ENCODE results near the gene DBX1. TPM values are rescaled to one million over a fixed set of nuclear protein-coding genes. Genes with fewer than 3 reads are reported as not detected.

The DBX1 gene
- total and polyA plus RNA-seq, 2 experiments from 2014 or later, result not detected

GRCh38 chr11:20113149-20113438 lies 47.2 kb downstream of the DBX1 start:
- no peaks in the 10 kb centered on the region for H3K27me3 ChIP-seq (ENCODE audit: insufficient read depth)
- DNase-seq (ENCODE audit: low spot score) (no peak), ATAC-seq (no peak)
- H3F3A ChIP-seq (replicated peaks; ENCODE audit: low read depth), result no peaks in the 10 kb centered on the region
- H3K36me3 Mint-ChIP-seq (ENCODE audit: low read depth), result peaks cover 86% of the 10 kb centered on the region
- TF ChIP-seq, protein P1, sequence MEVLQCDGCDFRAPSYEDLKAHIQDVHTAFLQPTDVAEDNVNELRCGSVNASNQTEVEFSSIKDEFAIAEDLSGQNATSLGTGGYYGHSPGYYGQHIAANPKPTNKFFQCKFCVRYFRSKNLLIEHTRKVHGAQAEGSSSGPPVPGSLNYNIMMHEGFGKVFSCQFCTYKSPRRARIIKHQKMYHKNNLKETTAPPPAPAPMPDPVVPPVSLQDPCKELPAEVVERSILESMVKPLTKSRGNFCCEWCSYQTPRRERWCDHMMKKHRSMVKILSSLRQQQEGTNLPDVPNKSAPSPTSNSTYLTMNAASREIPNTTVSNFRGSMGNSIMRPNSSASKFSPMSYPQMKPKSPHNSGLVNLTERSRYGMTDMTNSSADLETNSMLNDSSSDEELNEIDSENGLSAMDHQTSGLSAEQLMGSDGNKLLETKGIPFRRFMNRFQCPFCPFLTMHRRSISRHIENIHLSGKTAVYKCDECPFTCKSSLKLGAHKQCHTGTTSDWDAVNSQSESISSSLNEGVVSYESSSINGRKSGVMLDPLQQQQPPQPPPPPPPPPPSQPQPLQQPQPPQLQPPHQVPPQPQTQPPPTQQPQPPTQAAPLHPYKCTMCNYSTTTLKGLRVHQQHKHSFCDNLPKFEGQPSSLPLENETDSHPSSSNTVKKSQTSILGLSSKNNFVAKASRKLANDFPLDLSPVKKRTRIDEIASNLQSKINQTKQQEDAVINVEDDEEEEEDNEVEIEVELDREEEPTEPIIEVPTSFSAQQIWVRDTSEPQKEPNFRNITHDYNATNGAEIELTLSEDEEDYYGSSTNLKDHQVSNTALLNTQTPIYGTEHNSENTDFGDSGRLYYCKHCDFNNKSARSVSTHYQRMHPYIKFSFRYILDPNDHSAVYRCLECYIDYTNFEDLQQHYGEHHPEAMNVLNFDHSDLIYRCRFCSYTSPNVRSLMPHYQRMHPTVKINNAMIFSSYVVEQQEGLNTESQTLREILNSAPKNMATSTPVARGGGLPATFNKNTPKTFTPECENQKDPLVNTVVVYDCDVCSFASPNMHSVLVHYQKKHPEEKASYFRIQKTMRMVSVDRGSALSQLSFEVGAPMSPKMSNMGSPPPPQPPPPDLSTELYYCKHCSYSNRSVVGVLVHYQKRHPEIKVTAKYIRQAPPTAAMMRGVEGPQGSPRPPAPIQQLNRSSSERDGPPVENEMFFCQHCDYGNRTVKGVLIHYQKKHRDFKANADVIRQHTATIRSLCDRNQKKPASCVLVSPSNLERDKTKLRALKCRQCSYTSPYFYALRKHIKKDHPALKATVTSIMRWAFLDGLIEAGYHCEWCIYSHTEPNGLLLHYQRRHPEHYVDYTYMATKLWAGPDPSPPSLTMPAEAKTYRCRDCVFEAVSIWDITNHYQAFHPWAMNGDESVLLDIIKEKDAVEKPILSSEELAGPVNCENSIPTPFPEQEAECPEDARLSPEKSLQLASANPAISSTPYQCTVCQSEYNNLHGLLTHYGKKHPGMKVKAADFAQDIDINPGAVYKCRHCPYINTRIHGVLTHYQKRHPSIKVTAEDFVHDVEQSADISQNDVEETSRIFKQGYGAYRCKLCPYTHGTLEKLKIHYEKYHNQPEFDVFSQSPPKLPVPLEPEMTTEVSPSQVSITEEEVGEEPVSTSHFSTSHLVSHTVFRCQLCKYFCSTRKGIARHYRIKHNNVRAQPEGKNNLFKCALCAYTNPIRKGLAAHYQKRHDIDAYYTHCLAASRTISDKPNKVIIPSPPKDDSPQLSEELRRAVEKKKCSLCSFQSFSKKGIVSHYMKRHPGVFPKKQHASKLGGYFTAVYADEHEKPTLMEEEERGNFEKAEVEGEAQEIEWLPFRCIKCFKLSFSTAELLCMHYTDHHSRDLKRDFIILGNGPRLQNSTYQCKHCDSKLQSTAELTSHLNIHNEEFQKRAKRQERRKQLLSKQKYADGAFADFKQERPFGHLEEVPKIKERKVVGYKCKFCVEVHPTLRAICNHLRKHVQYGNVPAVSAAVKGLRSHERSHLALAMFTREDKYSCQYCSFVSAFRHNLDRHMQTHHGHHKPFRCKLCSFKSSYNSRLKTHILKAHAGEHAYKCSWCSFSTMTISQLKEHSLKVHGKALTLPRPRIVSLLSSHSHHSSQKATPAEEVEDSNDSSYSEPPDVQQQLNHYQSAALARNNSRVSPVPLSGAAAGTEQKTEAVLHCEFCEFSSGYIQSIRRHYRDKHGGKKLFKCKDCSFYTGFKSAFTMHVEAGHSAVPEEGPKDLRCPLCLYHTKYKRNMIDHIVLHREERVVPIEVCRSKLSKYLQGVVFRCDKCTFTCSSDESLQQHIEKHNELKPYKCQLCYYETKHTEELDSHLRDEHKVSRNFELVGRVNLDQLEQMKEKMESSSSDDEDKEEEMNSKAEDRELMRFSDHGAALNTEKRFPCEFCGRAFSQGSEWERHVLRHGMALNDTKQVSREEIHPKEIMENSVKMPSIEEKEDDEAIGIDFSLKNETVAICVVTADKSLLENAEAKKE (CRISPR knock-in tag; IDR thresholded peaks at IDR 0.05), result no peak
- no peak for TF ChIP-seq ZNF331 (CRISPR knock-in tag; IDR thresholded peaks at IDR 0.05; ENCODE audit: low read depth)
- TF ChIP-seq EZH2 (IDR thresholded peaks at IDR 0.05; ENCODE audit: low read depth, unreplicated experiment), result no peak
- no peak for TF ChIP-seq NANOG (IDR thresholded peaks at IDR 0.05; ENCODE audit: borderline replicate concordance)
- no peak for TF ChIP-seq POLR2AphosphoS5 (IDR thresholded peaks at IDR 0.05; ENCODE audit: low read depth)
- no peak for TF ChIP-seq REST (IDR thresholded peaks at IDR 0.05; ENCODE audit: unreplicated experiment)
- TF ChIP-seq STAT1 (IDR thresholded peaks at IDR 0.05; ENCODE audit: unreplicated experiment), result no peak
- TF ChIP-seq ZNF114 (CRISPR knock-in tag; IDR thresholded peaks at IDR 0.05), result no peak
- TF ChIP-seq, protein P2, sequence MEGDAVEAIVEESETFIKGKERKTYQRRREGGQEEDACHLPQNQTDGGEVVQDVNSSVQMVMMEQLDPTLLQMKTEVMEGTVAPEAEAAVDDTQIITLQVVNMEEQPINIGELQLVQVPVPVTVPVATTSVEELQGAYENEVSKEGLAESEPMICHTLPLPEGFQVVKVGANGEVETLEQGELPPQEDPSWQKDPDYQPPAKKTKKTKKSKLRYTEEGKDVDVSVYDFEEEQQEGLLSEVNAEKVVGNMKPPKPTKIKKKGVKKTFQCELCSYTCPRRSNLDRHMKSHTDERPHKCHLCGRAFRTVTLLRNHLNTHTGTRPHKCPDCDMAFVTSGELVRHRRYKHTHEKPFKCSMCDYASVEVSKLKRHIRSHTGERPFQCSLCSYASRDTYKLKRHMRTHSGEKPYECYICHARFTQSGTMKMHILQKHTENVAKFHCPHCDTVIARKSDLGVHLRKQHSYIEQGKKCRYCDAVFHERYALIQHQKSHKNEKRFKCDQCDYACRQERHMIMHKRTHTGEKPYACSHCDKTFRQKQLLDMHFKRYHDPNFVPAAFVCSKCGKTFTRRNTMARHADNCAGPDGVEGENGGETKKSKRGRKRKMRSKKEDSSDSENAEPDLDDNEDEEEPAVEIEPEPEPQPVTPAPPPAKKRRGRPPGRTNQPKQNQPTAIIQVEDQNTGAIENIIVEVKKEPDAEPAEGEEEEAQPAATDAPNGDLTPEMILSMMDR (conservative IDR thresholded peaks at IDR 0.05; ENCODE audit: low read depth in 2 of 2), result no peak
- TF ChIP-seq EZH2phosphoT487 (IDR thresholded peaks at IDR 0.05; ENCODE audit: unreplicated experiment), result no peak
- TF ChIP-seq CREB1 (CRISPR knock-in tag; IDR thresholded peaks at IDR 0.05; ENCODE audit: low read depth), result no peak
- no peak for TF ChIP-seq JUNB (IDR thresholded peaks at IDR 0.05; ENCODE audit: unreplicated experiment)
- TF ChIP-seq ETS1 (IDR thresholded peaks at IDR 0.05), result no peak
- peaks cover 12% of the 10 kb centered on the region; the same call in 1 of the 2 replicates for H4K20me1 ChIP-seq (replicated peaks; ENCODE audit: insufficient read depth)
- H3K4me1 Mint-ChIP-seq, result no peaks in the 10 kb centered on the region; the same call in 2 of the 3 replicates
- H3K79me2 ChIP-seq (replicated peaks; ENCODE audit: insufficient read depth), result no peaks in the 10 kb centered on the region
- H3K4me3 Mint-ChIP-seq, result no peak overlapping the region
- H3K27me3 Mint-ChIP-seq (ENCODE audit: insufficient read depth, low read depth, poor library complexity), result peaks cover 4% of the 10 kb centered on the region
- peaks cover 8% of the 10 kb centered on the region; the same call in 1 of the 2 replicates for H3K36me3 ChIP-seq (ENCODE audit: insufficient read depth)
- no peaks in the 10 kb centered on the region for H3K4me1 ChIP-seq (ENCODE audit: insufficient read depth)
- H3K4me3 ChIP-seq, result no peak overlapping the region
- H3K9me2 ChIP-seq (ENCODE audit: insufficient read depth), result no peaks in the 10 kb centered on the region
- no peak overlapping the region for H3K4me2 ChIP-seq
- no peak overlapping the region for H3K27ac ChIP-seq (ENCODE audit: low read depth)
- H3K27ac Mint-ChIP-seq, result no peak overlapping the region
- no peak overlapping the region for H2AFZ ChIP-seq
- no peaks in the 10 kb centered on the region for H3K9me3 Mint-ChIP-seq
